Activated effector memory CD4-positive, alpha-beta T cell treated with anti-CD3 and anti-CD28 coated beads, Interleukin-2, amount 50 U/mL, for 16 hours (primary cell): ENCODE measurements around the gene NEU4.

ENCODE experiments used
- DNase-seq: peaks from one replicate; pipeline ENCODE4 v3.0.0-alpha.2; 2020

Gene NEU4

DNA sequence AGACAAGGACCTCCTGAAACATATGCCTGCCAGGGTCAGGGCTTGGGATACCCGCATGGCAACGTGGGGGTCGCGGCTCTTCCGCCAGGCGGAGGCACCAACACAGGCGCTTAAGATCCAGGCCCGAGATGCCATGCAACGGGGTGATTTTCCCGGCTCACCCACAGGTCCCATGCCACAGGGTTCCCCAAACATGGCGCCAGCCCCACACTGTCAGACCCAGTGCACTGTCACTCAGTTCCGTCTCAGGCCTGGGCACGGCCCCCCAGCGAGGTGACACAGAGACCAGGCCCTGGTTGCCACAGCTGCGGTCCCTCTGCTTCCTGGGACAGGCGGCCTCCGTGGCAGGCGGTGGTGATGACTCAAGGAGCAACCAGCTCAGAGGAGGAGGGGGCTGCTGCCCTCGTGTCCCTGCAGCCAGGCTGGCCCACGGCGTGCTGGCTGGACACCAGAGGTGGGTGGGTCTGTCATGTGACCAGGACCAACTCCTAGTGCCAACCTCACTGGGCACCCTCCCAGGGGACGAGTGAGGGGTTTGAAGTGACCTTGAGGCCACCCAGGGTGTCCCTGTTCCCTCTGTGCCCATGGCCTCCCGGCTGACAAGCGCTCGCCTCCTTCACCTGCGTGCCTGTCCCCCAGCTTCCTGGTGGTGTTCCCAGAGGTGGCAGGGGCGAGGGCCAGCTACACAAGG is 44.8 kb downstream of the NEU4 start:
- peak; percentile 69 for DNase-seq

DNA sequence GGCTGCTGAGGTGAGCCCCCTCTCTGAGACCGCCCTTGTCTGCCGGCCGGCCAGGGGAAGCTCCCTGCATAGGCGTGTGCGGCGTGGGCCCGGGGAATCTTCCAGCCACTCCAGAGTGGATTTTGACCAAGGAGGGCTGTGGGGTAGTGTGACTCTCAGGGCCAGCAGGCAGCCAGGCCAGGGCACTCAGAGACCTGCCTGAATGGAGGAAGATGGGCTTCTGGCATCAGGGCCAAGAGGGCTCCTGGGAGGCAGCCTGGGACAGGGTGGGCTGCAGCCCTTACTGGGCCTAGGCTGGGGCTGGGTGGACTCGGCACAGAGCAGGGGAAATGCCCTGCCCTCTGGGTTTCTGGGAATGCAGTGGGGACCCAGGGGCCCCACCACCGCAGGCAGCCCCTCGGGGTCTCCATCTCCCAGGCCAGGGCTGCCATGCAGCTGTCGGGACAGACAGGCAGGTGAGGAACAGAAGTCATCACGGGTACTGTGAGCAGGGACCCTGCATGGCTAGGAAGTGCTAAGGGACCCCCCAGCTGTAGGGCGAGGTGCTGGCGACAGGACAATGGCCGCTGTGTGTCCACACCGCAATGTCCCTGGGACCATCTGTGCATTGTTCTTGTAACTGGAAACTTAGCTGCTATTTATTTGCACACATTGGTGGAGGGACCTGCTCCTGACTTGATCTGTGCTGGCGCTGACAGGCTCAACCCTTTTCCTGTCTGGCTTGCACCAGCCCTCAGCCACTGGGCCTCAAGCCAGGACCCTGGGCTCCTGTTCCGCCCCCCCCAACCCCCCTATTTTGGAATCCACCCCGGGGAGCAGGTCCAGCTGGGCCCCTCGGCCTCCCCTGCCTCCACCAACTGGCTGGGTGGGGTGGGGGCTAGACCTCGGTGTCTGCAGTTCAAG is 45.6 kb downstream of the NEU4 start:
- no peak for DNase-seq

DNA sequence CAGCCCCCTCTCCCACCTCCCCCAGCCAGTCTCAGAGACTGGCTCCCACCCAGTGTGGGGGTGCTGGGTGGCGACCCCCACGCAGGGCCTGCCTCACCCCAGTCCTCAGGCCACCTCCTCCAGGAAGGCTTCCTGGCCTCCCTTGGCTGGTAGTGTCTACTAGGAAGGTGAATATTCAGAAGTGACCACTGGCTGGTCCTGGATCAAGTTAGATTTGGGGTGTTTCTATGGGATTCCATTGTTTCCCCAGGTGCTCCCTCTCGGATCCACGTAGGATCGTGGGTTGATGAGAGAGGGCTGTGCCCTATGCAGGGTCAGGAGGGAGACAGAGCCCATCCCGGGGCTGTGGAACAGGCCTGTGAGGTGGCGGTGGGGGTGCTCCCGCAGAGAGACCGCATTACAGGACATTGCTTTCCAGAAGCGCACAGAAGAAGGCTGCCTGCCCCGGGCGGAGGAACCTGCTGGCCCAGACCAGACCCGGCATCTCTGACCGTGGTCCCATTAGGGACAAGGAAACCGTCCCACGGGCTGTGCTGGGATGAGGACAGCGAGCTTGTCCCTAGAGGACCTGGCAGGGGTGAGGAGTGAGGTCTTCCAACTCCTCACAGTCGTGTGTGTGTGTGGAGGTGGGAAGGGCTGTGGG is 46.4 kb downstream of the NEU4 start:
- DNase-seq, result no peak

DNA sequence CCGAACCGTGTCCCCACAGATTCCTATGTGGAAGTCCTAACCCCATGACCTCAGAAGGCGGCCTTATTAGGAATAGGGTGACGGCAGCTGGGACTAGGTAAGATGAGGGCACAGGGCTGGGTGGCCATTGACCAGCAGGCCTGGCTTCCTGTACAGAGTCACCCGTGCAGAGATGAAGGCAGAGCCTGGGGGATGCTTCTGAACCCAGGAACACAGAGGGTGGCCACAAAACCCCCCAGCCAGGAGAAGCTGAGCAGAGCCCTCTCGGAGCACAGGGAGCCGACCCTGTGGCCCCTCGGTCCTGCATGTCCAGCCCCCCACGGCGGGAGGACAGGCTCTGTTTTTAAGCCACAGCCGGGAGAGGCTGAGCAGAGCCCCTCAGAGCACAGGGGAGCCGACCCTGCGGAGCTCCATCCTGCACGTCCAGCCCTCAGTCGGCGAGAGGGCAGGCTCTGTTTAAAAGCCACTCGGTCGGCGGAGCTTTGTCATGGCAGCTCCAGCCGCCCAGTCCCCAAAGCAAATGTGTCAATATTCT is 47.0 kb downstream of the NEU4 start:
- DNase-seq, result no peak

DNA sequence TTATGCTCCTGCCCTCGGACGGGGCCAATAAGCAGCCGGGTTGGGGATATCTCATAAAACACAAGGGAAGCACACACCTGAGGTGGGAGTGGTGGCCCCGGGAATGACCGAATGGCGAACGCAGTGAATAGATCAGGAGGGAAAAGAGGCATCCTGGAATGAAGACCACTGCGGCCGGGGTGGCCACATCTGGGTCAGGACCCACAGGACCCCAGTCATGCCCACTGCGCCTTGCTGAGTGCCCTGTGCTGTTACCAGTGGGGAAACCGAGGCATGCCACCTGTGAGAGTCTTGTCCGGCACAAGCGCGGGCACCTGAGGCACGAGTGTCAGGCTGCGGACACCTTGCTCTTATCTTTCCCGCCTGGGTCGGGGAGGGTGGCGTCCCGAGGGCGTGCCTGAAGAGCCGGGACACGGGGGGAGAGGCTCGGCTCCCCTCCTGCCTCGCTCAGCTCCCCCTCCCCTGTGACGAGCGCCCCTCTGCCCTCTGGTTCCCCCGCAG is 48.1 kb downstream of the NEU4 start:
- no peak for DNase-seq

DNA sequence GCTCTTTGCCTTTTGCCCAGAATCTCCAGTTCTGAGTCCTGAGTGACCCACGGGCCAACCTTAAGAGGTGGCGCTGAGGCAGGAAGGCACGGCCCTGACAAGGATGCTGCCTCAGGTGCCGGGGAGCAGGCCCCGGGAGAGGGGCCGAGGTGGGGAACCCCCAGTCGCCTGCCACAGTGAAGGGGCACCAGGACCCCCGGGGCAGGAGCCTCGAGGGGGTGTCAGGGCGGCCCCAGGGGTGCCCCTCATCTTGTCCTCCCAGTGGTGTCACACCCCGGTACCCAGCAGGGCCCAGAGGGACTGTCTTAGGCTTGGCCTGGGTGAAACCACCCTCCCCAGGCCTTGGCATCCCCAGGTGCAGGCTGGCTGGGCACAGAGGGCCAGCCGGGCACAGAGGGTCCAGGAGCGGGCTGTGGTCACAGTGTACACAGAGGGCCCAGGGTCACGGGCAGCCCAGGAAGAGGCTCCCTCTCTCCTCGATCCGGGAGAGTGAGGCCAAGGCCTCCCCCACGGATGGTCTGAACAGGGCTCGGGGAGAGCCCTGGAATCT is 48.7 kb downstream of the NEU4 start:
- DNase-seq, result peak; percentile 61

DNA sequence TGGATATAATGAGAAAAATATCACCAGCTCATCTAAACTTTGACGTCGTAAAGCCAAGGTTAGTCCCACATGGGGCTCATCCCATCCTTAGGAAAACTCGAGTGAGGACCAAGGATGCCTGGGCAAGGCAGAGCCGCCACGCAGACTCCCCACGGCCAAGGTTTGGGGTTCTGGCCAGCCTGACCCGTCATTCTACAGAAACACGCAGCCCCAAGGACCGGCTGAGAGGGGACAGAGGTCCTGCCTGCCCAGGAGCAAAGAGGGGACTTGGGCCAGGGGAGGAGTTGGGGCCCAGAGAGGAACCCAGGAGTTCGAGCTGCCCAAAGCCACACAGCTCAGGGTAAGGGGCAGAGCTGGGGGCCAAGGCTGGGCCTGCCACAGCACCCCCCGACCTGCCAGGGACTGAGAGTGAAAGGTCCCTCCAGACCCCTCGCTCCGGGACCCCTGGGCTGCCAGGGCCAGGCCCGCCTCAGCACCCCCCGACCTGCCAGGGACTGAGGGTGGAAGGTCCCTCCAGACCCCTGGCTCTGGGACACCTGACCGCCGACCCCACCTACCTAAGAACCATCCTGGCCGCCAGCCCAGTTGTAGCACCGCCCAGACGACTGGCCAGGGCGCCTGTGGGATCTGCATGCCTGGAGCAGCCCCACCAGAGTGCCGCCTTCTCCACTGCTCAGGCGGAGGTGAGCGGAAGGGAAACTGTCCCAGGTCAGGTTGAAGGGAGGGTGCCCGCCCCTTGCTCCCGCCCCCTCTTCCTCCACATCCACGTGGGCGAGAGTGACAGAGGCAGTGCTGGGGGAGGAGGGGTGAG is 49.4 kb downstream of the NEU4 start, which contains the start of gene PDCD1:
Gene PDCD1 (minus strand): TSS at position 689 of the 811 bp plus-strand sequence. CDS start 56 bp downstream, at position 633.
- DNase-seq, result peak; percentile 89

DNA sequence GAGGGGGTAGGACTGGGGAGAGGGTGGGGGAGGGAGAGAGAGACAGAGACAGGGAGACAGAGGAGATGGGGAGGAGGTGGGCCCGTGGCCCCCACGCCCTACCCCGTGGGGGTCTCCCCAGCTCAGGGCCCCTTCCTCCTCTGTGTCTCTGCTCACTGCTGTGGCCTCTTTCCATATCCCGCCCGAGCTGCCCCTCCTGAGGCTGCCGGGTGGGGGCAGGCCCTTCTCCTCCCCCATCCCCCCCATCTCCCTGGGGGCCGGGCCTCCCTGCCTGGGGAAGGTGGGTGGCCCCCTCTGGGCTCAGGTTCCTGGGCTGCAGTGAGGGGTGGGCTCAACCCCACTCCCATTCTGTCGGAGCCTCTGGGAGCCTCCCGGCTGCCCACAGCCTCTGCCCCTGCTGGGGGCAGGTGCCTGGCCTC is 50.0 kb downstream of the NEU4 start:
- peak; percentile 71 for DNase-seq

DNA sequence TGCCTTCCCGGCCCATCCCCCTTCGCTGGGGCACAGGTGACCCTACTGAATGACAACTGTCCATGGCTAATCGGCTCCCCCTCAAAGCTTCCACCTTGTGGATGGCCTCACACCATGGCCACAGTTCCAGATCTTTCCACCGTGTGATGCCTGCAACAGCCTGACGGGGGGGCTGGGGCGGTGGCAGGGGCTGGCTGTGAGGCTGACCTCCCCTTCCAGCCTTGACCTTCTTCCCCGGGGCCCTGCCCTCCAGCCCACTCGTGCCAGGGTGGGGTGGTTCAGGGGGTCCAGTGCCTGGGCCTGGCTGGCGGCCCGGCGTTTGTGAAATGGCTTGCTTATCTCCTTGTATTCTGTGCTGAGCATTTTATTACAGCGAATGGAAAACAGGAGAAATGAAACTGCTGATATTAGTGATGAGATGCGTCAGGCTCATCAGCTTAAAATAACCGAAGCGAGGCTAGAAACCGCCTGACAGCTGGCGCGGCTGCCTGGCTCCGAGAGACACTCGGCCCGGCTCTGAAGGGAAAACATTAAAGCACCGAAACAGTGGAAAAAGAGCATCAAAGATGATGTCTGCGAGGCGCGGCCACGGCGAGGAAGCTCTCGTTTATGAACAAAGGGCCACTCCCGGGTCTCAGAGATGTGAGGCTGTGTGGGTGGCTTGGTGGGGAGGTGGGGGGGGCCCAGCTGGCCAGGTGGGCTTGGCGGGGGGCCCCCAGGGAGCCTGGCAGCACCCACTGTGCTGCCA is 50.6 kb downstream of the NEU4 start:
- DNase-seq, result peak; percentile 88

DNA sequence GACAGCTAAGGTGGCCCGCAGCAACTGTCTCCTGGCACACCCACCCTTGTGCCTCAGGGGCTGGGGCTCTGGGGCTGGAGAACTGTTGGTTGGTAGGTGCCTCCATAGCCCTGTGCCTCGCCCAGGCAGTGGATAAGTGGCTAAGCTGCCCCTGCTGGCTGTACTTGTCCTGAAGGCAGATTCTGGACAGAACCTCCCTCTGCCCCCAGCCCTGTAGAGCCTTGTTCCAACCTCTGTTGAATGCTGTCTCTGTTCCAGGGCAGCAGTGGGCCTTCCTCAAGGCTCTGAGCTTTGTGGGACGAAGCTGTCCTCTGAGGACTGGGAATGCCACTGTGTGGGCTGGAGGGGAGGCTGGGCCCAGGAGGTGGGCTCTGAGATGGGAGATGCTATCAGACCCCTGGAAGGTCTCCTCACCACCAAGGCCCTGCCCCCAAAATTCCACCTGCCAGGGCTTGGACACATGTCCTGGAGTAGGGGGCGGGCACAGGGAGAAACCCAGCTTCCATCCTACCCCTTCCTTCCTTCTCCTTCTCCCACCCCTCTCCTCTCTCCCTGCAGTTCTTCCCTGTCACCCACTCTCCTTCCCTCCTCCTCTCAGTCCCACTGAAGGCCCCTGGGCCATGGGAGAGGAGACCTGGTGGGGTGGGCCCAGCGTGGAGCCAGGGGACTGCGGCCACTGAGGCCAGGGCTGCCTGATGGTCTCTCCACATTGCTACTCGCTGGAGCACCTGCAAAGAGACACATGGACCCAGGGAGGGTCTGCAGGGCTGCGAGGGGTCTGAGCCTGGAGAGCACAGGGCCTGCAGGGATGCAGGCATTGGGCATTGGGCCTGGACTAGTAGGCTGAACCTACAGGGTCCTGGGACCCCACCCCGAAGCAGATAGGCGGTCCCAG is 51.4 kb downstream of the NEU4 start:
- no peak for DNase-seq

DNA sequence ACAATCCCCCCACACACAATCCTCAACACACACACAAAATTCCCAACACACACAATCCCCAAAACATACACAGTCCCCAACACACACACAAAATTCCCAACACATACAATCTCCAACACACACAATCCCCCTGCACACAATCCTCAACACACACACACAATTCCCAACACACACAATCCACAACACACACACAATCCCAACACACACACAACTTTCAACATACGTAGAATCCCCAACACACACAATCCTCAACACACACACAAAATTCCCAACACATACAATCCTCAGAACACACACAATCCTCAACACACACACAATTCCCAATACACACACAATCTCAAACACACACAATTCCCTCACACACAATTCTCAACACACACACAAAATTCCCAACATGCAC is 52.3 kb downstream of the NEU4 start:
- DNase-seq, result no peak

DNA sequence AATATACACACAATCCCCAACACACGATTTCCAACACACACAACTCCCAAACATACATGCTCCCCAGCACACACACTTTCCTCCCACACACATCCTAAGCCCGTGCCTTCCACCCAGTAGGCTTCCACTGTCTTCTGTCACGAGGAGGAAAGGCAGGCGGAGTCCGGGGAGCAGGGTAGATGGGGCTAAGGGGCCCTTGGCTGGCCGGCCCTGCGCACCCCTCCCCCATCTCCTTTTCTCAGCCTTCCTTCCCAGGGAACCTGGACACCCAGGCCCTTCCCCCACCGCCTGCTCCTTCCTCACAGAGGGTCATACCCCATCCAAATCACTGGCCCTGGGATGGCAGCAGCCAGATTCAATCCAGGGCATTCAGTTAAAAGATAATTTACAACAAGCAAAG is 53.1 kb downstream of the NEU4 start:
- DNase-seq, result no peak

DNA sequence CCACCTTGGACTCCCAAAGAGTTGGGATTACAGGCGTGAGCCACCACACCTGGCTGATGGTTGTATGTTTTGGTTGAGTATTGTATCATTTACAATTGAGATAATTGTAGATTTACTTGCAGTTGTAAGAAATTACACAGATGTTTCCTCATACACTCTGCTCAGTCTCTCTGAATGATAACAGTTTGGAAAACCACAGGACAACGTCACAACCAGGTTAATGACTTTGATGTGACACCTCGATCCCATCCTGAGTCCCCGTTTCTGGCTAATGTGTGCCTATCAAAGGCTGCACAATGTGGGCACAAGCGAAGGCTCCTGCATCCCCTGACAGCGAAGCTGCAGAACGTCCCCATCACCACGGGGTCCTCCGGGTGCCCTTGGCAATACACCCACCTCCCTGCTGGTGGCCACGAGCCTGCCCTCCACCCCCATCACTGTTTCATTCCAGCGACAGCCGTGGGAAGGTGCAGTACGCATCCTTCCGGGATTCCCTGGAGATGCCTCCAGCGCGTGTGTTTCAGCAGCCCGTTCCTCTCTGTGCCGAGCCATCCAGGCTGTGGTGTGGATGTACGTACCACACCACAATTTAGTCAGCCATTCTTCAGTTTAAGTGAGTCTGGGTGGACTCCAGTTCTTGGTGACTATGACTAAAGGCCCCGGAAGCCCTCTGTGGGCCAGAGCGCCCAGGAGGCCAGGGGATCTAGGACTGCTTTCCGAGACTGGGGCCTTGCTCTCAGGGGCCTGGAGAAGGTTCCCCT is 54.0 kb downstream of the NEU4 start:
- DNase-seq, result no peak

DNA sequence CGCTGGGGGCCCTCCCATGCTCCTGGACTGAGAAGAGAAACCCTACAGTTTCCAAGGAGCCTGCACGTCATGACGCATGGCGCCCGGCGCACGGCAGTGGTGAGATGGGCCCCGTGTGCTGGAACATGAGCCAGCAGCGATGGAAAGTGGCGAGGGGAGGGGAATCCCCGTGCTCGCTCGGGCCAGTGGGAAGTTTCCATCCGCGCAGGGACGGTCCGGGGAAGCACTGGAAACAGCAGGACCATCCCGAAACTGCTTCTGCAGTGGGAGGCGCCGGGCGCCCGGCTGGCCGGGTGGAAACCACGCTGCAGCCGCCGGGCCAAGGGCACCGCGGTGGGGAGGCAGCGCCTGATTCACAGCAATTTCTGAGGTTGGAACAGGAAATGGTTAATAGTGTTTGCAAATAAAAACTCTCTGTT is 54.6 kb downstream of the NEU4 start:
- peak; percentile 87 for DNase-seq

DNA sequence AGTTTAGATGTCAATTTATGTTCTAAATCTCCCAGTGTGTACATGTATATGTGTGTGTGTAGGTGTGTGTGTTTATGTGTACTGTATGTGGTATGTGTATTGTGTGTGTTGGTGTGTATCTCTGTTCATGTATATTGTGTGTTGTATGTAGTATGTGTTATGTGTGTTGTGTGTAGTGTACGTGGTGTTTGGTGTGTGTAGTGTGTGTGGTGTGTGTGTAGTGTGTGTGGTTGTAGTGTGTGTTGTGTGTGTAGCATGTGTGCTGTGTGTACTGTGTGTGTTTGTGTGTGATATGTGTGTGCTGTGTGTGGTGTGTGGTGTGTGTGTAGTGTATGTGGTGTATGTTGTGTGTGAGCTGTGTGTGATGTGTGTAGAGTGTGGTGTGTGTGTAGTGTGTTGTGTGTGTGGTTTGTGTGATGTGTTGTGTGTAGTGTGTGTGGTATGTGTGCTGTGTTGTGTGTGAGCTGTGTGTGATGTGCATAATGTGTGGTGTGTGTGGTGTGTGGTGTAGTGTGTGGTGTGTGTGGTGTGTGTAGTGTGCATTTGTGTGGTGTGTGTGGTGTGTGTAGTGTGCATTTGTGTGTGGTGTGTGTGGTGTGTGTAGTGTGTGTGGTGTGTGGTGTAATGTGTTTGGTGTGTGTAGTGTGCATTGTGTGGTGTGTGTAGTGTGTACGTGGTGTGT is 55.3 kb downstream of the NEU4 start:
- no peak for DNase-seq

DNA sequence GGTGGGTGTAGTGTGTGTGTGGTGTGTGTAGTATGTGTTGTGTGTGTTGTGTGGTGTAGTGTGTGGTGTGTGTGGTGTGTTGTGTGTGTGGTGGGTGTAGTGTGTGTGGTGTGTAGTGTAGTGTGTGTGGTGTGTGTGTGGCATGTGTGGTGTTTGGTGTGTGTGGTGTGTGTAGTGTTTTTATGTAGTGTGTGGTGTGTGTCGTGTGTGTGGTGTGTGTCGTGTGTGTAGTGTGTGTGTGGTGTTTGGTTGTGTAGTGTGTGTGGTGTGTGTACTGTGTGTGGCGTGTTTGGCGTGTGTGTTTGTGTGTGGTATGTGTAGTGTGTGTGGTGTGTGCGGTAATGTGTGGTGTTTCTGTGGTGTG is 55.8 kb downstream of the NEU4 start:
- no peak for DNase-seq

DNA sequence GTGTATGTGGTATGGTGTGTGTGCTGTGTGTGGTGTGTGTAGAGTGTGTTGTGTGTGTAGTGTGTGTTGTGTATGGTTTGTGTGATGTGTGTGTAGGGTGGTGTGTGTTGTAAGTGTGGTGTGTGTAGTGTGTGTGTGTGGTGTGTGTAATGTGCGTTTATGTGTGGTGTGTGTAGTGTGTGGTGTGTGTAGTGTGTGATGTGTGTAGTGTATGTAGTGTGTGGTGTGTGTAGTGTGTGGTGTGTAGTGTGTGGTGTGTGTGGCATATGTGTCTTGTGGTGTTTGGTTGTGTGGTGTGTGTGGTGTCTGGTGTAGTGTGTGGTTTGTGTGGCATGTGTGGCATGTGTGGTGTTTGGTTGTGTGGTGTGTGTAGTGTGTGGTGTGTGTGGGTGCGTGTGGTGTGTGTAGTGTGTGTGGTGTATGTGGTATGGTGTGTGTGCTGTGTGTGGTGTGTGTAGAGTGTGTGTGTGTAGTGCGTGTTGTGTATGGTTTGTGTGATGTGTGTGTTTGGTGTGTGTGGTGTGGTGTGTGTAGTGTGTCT is 56.5 kb downstream of the NEU4 start:
- no peak for DNase-seq
